Esophagus squamous epithelium (tissue), 4 donors: ENCODE data around the gene DGLUCY.

Source experiments
- CTCF ChIP-seq, 6 experiments: fragments of 450-650 bp in 4 of 6; fragments of 200-600 bp in 2 of 6; sonication (generic) in 2 of 6; IDR thresholded peaks; one replicate each; pipeline ENCODE4 v1.5.1; 2016 to 2019; ENCODE audit warnings: antibody characterized with exemption in 6 of 6, mild to moderate bottlenecking in 4 of 6, moderate library complexity in 4 of 6
- POLR2A ChIP-seq, 4 donors: fragments of 450-650 bp; IDR thresholded peaks; one replicate each; pipeline ENCODE4 v1.6.1; 2017; ENCODE audit warnings: antibody characterized with exemption in 4 of 4, mild to moderate bottlenecking in 4 of 4, moderate library complexity in 3 of 4

- TF ChIP-seq POLR2A (IDR thresholded peaks at IDR 0.05) (no peak), CTCF (IDR thresholded peaks at IDR 0.05) (peak; percentile 63 to 93 (median 79))
These were observed 63.5 kb downstream of the DGLUCY start for GRCh38 chr14:91177073-91178034.
